Erythroblast (primary cell): ENCODE results near the gene CRY1.
A peak's percentile ranks its signal among the peaks of the same experiment; 100 is the strongest.
"Not testable (repeated sequence)": the region's sequence is repeated elsewhere in the genome, so short reads cannot be mapped to it uniquely, and the experiment has no call there.

ENCODE experiments used
- DNase-seq, 2 experiments: peaks; one replicate each; lab custom pipeline; 2025; lab: John Stamatoyannopoulos, UW
- GATA1 ChIP-seq: IDR thresholded peaks from 2 replicates; pipeline ENCODE4 v1.6.1; 2011; ENCODE audit warnings: low read depth, mild to moderate bottlenecking, control low read depth, low read length, moderate library complexity
- POLR2A ChIP-seq: IDR thresholded peaks from 2 replicates; pipeline ENCODE4 v1.6.1; 2011; ENCODE audit warnings: mild to moderate bottlenecking, low read length

CRY1 gene

GRCh38 chr12:107101651-107102050 lies 8.3 kb upstream of the CRY1 start:
- no peak for DNase-seq
- no peak for TF ChIP-seq POLR2A
- no peak for TF ChIP-seq GATA1

GRCh38 chr12:107099917-107100316 lies 6.6 kb upstream of the CRY1 start:
- TF ChIP-seq POLR2A: no peak

GRCh38 chr12:107096571-107096970 lies 3.2 kb upstream of the CRY1 start:
- TF ChIP-seq GATA1 (no peak), POLR2A (no peak)
- no peak for DNase-seq

More at GRCh38 chr12:107099917-107100316, 6.6 kb upstream of the CRY1 start:
- DNase-seq: no peak

GRCh38 chr12:107094183-107094448 lies 767 bp upstream of the CRY1 start:
- TF ChIP-seq POLR2A (no peak), GATA1 (no peak)
- no peak for DNase-seq

- DNase-seq: peak; percentile 84 to 93
- TF ChIP-seq GATA1 (no peak), POLR2A (no peak)
Observed at GRCh38 chr12:107092669-107093416, 506 bp downstream of the CRY1 start.

GRCh38 chr12:107091989-107092641 lies 1.2 kb downstream of the CRY1 start:
- TF ChIP-seq GATA1 (no peak), POLR2A (no peak)
- DNase-seq: peak; percentile 81 to 83

- TF ChIP-seq GATA1 (no peak), POLR2A (no peak)
- peak in 1 of 2 experiments; percentile 12 for DNase-seq
Observed at GRCh38 chr12:107091381-107091780, 2.0 kb downstream of the CRY1 start.

- TF ChIP-seq POLR2A: no peak
- no peak for TF ChIP-seq GATA1
- DNase-seq: no peak
Observed at GRCh38 chr12:107090711-107091110, 2.6 kb downstream of the CRY1 start.

- DNase-seq: no peak
- TF ChIP-seq GATA1 (no peak), POLR2A (no peak)
Observed at GRCh38 chr12:107088912-107089311, 4.4 kb downstream of the CRY1 start.

- no peak for DNase-seq
- TF ChIP-seq POLR2A: no peak
- TF ChIP-seq GATA1: no peak
Observed at GRCh38 chr12:107086314-107086713, 7.0 kb downstream of the CRY1 start.

GRCh38 chr12:107081778-107082177 lies 11.6 kb downstream of the CRY1 start:
- DNase-seq: no peak
- TF ChIP-seq GATA1 (no peak), POLR2A (no peak)

- no peak for DNase-seq
- TF ChIP-seq POLR2A (no peak), GATA1 (no peak)
Observed at GRCh38 chr12:107080299-107080698, 13.1 kb downstream of the CRY1 start.

GRCh38 chr12:107079172-107080011 lies 14.0 kb downstream of the CRY1 start:
- TF ChIP-seq GATA1 (no peak), POLR2A (no peak)
- DNase-seq: peak; percentile 48 to 65

GRCh38 chr12:107073266-107073665 lies 20.1 kb downstream of the CRY1 start:
- not testable (repeated sequence) for DNase-seq
